Cardiac muscle cell (in vitro differentiated cells and primary cell): ENCODE measurements around the gene OTC. TPM values are rescaled to one million over a fixed set of nuclear protein-coding genes. Genes with fewer than 3 reads are reported as not detected.

Experiments used
- DNase-seq, 2 donors: peaks; one replicate each; pipeline versions ENCODE4 v3.0.0 to v3.0.0-alpha.2; 2010 to 2017; ENCODE audit warnings: low read depth in 1 of 2, low spot score in 1 of 2
- H3K27ac ChIP-seq: fragments of 200-600 bp; sonication (generic); 2 replicates; pipeline ENCODE4 v1.5.1; 2016
- H3K27me3 ChIP-seq: fragments of 200-600 bp; sonication (generic); 2 replicates; pipeline ENCODE4 v1.6.0; 2016; ENCODE audit warnings: control low read depth
- H3K36me3 ChIP-seq: fragments of 200-600 bp; sonication (generic); 2 replicates; pipeline ENCODE4 v1.5.1; 2016; ENCODE audit warnings: control low read depth
- H3K4me1 ChIP-seq: fragments of 200-600 bp; sonication (generic); 2 replicates; pipeline ENCODE4 v1.8.1; 2017; ENCODE audit warnings: low read depth, mild to moderate bottlenecking, mixed run types
- H3K4me3 ChIP-seq: fragments of 200-600 bp; sonication (generic); 2 replicates; pipeline ENCODE4 v1.5.1; 2016; ENCODE audit warnings: mild to moderate bottlenecking
- H3K9me3 ChIP-seq: fragments of 200-600 bp; sonication (generic); 2 replicates; pipeline ENCODE4 v1.5.1; 2017; ENCODE audit warnings: low read depth, mild to moderate bottlenecking, control low read depth
- CTCF ChIP-seq: IDR thresholded peaks from 2 replicates; pipeline ENCODE4 v1.5.1; 2012; ENCODE audit warnings: low read depth, mild to moderate bottlenecking, low read length
- polyA plus RNA-seq: library from polyadenylated mRNA; unstranded; fragments of >200 nt; fragmentation: Nextera tagmentation; extraction: Ambion mirVana; gene quantifications from 2 replicates; pipeline ENCODE4 v1.2.1, GENCODE V29; 2016
- total RNA-seq: library from RNA; depleted of rRNA; stranded (reverse); fragments of >200 nt; gene quantifications from 2 replicates; pipeline ENCODE4 v1.2.3, GENCODE V29; 2016

OTC gene
- total and polyA plus RNA-seq, 2 experiments from 2014 or later = not detected

- H3K27me3 ChIP-seq = no peaks in the 10 kb centered on the region
- H3K4me1 ChIP-seq = no peaks in the 10 kb centered on the region
- H3K9me3 ChIP-seq = no peaks in the 10 kb centered on the region
- no peak overlapping the region for H3K4me3 ChIP-seq
- DNase-seq = no peak
- TF ChIP-seq CTCF = no peak
- H3K27ac ChIP-seq = no peak overlapping the region
- no peaks in the 10 kb centered on the region for H3K36me3 ChIP-seq
These were observed 109.9 kb downstream of the OTC start for GRCh38 chrX:38462257-38462656.

- Histone ChIP-seq H3K36me3 (no peaks in the 10 kb centered on the region), H3K9me3 (no peaks in the 10 kb centered on the region), H3K27ac (no peak overlapping the region), H3K4me1 (no peaks in the 10 kb centered on the region), H3K4me3 (no peak overlapping the region), H3K27me3 (no peaks in the 10 kb centered on the region)
- no peak for TF ChIP-seq CTCF
- no peak for DNase-seq
These were observed 113.3 kb downstream of the OTC start for GRCh38 chrX:38465686-38466085.

- DNase-seq = no peak
- Histone ChIP-seq H3K27ac (no peak overlapping the region), H3K4me3 (no peak overlapping the region), H3K36me3 (no peaks in the 10 kb centered on the region), H3K27me3 (no peaks in the 10 kb centered on the region), H3K4me1 (no peaks in the 10 kb centered on the region), H3K9me3 (no peaks in the 10 kb centered on the region)
- no peak for TF ChIP-seq CTCF
These were observed 116.3 kb downstream of the OTC start for GRCh38 chrX:38468563-38469157.

Other genes with a start within 250 kb of the OTC start
- 9.6 and 19.9 TPM in 2 replicates for gene SRPX, start 131.7 kb upstream of the OTC start, total RNA-seq
- 13.4 and 21.4 TPM in 2 replicates for gene SRPX, start 131.7 kb upstream of the OTC start, polyA plus RNA-seq
- 6.3 and 7.6 TPM in 2 replicates for gene RPGR, start 25.1 kb upstream of the OTC start, total RNA-seq
- gene RPGR, start 25.1 kb upstream of the OTC start, polyA plus RNA-seq = 6.5 and 7.3 TPM in 2 replicates
- gene TSPAN7, start 208.9 kb downstream of the OTC start, total RNA-seq = 22.0 and 23.1 TPM in 2 replicates
- 41.4 and 50.9 TPM in 2 replicates for gene TSPAN7, start 208.9 kb downstream of the OTC start, polyA plus RNA-seq